NCI-H226 (cell line): ENCODE measurements around the gene WASF2.
"Not testable (repeated sequence)": the region's sequence is repeated elsewhere in the genome, so short reads cannot be mapped to it uniquely, and the experiment has no call there.

Source experiments
- DNase-seq: peaks from one replicate; pipeline ENCODE4 v3.0.0-alpha.2; 2015

The WASF2 gene

DNA sequence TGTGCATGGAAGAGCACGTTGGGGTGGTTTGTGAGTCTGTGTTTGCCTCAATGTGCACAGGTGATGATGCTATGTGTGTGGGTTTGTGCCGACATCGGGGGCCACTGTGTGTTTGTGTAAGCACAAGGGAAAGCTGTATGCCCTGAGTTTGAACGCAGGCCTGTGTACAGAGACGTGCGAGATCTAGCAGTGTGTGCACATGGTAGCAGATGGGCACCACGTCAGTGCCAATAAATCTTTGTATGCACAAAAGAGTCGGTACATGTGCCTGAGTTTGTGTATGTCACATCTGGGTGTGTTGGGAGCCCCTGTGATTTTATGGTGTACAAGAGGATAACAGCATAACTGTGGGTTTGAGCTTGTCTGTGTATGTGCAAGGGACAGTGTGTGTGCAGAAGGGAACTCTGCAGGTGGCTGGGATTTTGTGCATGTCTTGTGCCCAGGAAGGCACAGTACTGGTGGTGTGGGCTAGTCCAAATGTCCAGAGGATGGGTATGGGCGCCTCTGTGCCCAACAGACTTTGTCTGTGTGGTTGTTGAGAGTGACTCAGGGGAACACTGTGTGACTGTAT is 32.0 kb upstream of the WASF2 start:
- no peak for DNase-seq

- DNase-seq = no peak
Observed at GRCh38 chr1:27521336-27521831, 31.4 kb upstream of the WASF2 start.

DNA sequence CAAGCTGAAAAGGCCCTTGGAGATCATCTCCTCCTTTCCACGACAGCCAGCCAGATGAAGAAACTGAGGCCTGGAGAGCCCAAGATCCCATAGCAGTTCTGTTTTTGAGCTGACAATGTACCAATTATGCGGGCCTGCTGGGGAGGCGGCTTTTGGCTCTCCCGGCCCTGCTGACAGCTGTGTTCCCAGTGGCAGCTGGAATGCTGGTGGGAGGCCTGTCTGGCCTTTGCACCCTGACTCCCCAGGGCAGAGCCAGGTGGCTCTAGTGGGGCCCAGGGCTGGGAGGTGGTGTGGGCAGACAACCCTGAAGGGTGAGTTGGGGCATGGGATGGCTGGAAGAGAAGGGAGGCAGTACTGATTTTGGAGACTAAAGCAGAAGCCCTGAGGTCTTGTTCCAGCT is 30.7 kb upstream of the WASF2 start:
- DNase-seq = no peak

DNA sequence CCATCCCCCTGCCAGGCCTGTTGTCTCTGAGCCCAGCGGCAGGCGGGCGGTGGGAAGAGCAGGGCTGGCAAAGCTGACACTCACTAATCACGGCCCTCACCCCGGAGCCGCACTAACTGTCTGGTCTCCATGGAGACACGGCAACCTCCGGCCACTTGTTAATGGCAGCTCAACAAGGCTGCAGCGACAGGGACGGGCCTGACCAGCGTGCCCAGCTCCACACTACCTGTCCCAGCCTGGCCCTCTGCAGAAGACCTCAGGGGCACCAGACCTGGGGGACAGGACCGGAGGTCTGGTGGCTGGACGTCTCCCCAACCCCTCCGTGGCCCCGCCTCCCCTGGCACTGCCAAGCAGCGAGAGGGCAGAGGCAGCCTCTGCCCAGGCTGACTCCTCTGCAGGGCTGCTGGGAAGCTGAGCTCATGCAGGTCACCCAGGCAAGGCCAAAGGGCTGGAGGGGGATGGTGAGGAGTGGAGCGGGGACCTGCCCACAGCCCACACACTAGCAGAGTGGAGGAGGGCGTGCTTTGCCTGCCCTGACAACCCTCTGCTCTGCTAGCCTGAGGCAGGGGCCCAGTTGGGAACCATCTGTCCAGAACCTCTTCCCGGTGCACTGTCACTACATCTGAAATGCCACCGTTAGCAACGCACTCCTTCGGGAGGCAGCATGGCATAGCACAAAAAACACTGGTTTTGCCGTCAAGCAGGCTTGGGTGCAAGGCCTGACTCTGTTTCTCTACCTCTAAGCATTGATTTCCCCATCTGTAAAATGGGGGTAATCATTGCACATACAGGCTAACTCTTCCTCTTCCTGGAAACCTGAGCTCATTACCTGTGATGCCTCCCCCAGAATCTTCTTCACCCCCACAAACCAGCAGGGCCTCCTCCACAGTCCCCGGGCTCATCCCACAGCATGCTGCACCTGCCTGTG is 29.6 kb upstream of the WASF2 start:
- no peak for DNase-seq

DNA sequence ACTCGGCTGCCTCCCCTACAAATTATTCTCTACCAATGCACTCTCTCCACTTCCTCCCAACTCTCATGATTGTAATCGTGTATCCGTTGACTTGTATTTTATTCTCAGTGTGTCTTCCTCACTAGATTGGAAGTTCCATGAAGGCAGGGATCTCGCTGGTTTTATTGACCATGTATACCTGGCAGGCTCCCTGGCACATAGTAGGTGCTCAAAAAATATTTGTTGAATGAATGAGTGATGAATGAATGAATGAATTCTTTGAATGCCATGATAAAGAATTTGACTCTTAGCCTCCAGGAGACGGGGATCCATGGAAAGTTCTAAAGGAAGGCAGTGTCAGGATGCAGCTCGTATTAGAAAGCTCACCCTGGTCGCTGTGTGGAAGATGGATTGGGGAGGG is 28.8 kb upstream of the WASF2 start:
- no peak for DNase-seq

- DNase-seq = peak; percentile 78
Observed at GRCh38 chr1:27517907-27518718, 28.1 kb upstream of the WASF2 start.

DNA sequence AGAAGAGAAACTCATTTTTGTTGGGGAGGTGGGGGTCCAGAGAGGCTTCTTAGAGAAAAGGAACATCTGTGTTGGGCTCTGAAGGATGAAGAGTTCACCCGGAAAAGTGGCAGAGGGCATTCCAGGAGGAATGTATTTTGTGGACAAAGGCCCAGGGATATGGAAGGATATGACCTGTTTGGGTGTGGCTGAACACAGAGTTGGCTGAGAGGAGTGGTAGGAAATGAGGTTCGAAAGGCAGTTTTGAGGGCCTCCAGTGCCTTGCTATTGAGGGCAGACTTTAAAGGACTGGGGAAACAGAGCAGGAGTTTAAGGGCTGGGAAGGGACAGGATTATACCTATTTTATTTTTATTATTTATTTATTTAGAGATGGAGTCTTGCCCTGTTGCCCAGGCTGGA is 27.3 kb upstream of the WASF2 start:
- DNase-seq = no peak

- no peak for DNase-seq
Observed at GRCh38 chr1:27515626-27516025, 25.7 kb upstream of the WASF2 start.

- no peak for DNase-seq
Observed at GRCh38 chr1:27513958-27514357, 24.0 kb upstream of the WASF2 start.

DNA sequence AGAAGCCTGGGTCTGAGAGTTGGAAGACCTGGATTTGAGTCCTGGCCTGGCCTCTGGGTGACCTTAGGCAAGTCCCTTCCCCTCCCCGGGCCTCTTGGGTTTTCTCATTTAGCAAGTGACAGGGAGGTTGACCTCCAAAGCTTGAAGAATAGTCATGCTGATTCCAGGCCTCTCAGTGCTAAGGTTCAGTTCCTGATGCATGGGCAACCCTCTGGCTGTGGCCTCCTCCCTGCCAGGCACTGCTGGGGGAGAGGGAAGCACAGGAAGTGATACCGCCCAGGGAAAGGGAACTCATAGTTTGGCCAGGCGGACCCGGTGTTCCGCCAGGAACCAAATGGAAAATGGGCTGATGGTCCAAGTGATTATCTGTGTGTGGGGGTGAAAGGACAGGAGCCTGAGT is 23.6 kb upstream of the WASF2 start:
- DNase-seq = no peak

- DNase-seq = no peak
Observed at GRCh38 chr1:27509127-27510080, 19.4 kb upstream of the WASF2 start.

GRCh38 chr1:27507960-27508665 is 18.1 kb upstream of the WASF2 start:
- no peak for DNase-seq

DNA sequence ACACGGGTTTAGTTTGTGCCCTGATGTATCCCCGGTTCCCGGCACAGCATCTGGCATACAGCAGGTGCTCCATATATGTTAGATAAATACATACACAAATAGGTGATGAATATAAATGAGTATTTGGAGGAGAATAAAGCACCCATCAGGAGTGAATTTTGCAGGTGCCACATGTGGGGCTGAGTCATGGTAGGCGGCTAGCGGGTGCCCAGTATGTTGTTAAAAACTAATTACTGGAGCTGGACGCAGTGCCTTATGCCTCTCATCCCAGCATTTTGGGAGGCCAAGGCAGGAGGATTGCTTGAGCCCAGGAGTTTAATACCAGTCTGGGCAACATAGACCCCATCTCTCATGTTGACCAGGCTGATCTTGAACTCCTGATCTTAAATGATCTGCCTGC is 16.7 kb upstream of the WASF2 start:
- no peak for DNase-seq

- DNase-seq = no peak
Observed at GRCh38 chr1:27505420-27505680, 15.4 kb upstream of the WASF2 start.

GRCh38 chr1:27504588-27505419 is 14.8 kb upstream of the WASF2 start:
- DNase-seq = no peak

- DNase-seq = no peak
Observed at GRCh38 chr1:27503844-27504587, 14.0 kb upstream of the WASF2 start.

GRCh38 chr1:27503033-27503432 is 13.1 kb upstream of the WASF2 start:
- DNase-seq = no peak

- not testable (repeated sequence) for DNase-seq
Observed at GRCh38 chr1:27501159-27501558, 11.2 kb upstream of the WASF2 start.

DNA sequence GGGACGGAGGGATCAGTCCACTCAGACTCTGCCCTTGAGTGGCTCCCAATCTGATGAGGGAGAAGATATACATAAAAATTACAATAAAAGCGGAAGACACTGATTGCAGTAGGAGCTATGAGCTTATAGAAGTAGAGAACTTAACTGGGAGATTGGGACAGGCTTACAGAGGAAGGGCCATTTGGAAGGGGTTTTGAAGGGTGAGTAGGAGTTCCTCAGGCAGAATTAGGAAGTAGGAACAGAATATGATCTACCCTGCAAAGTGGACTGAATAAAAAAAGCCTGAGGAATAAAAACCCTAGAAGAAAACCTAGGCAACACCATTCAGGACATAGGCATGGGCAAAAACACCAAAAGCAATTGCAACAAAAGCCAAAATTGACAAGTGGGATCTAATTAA is 9.2 kb upstream of the WASF2 start:
- no peak for DNase-seq

DNA sequence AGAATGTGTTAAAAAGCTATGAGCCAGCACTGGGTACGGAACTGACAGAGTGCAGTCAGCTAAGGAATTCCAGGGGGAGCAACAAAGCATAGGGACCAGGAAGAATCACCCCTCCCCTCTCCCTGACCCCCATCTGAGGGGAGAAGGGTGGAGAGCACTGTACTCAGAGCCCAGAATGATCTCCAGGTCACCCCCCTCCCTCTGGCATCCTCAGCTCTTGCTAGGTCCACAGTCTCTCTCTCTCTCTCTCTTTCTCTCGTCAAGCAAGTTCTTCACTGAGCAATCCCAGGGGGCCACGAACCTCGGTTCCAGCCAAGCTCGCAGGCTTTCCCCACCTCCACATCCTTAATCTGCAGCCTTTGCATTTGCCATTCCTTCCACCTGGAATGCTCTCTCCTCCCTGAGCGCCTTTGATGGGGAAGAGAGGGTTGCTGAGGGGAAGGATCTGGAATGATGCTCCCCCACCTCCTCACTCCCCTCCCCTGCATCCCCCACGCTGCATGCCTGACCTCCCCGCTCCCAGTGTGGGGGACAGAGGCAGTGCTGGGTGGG is 6.7 kb upstream of the WASF2 start:
- DNase-seq = no peak
